NCI-H2171 treated with DMSO at 0.1 percent for 48 hours (cell line): ENCODE data around the gene STXBP1.
A peak's percentile ranks its signal among the peaks of the same experiment; 100 is the strongest.
"Not testable (repeated sequence)": the region's sequence is repeated elsewhere in the genome, so short reads cannot be mapped to it uniquely, and the experiment has no call there.

Source experiments
- DNase-seq: peaks from one replicate; lab custom pipeline; 2025; lab: John Stamatoyannopoulos, UW

Gene STXBP1

GRCh38 chr9:127621339-127621970 is 9.4 kb downstream of the STXBP1 start:
- not testable (repeated sequence) for DNase-seq

- no peak for DNase-seq
These were observed 14.8 kb downstream of the STXBP1 start for GRCh38 chr9:127626752-127627493.

- no peak for DNase-seq
These were observed 15.4 kb downstream of the STXBP1 start for GRCh38 chr9:127627494-127627855.

- DNase-seq: no peak
These were observed 16.8 kb downstream of the STXBP1 start for GRCh38 chr9:127628758-127629467.

GRCh38 chr9:127629468-127630081 is 17.5 kb downstream of the STXBP1 start:
- DNase-seq: no peak

- DNase-seq: no peak
These were observed 21.3 kb downstream of the STXBP1 start for GRCh38 chr9:127633216-127633862.

- no peak for DNase-seq
These were observed 21.9 kb downstream of the STXBP1 start for GRCh38 chr9:127634021-127634420.

GRCh38 chr9:127634698-127635097 is 22.6 kb downstream of the STXBP1 start:
- no peak for DNase-seq

GRCh38 chr9:127635201-127635735 is 23.2 kb downstream of the STXBP1 start:
- DNase-seq: no peak

GRCh38 chr9:127637322-127637847 is 25.3 kb downstream of the STXBP1 start:
- DNase-seq: peak; percentile 89

- DNase-seq: peak; percentile 78
These were observed 28.9 kb downstream of the STXBP1 start for GRCh38 chr9:127640908-127641545.

- DNase-seq: no peak
These were observed 30.1 kb downstream of the STXBP1 start for GRCh38 chr9:127642082-127642740.

GRCh38 chr9:127644146-127644827 is 32.2 kb downstream of the STXBP1 start:
- no peak for DNase-seq

GRCh38 chr9:127644943-127645342 is 32.9 kb downstream of the STXBP1 start:
- DNase-seq: no peak

- no peak for DNase-seq
These were observed 35.4 kb downstream of the STXBP1 start for GRCh38 chr9:127647451-127647850.

- DNase-seq: no peak
These were observed 38.4 kb downstream of the STXBP1 start for GRCh38 chr9:127650518-127650917.

- no peak for DNase-seq
These were observed 39.9 kb downstream of the STXBP1 start for GRCh38 chr9:127651697-127652610.

- no peak for DNase-seq
These were observed 40.7 kb downstream of the STXBP1 start for GRCh38 chr9:127652733-127653132.

GRCh38 chr9:127654619-127655018 is 42.5 kb downstream of the STXBP1 start:
- DNase-seq: no peak
